Measurements from ENCODE around the gene DIS3L2.

The DIS3L2 gene

GRCh38 chr2:232042911-232043574, 81.5 kb downstream of the DIS3L2 start:
- in situ Hi-C loops (cut with HindIII; ENCODE audit: low sequenced_read_pairs), result no loop called here

DNA sequence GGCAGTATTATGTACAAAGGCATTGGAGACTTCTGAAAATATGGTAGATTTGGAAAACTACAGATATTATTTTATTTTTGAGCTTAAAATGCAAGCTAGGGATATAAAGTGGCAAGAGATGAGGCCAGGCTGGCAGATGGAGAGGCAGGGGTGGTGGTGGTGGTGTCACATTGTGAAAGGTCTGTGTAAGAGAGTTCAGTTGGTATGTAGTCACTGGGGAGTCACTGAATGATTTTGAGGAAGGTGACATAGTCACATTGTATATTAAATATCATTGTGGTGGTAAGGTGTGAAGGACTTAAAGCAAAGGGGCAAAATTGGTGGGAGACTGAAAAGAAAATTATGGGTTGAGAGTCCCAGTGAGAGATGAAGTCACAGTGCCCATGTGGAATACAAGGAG, 82.5 kb downstream of the DIS3L2 start:
- in situ Hi-C loops (cut with HindIII; ENCODE audit: low sequenced_read_pairs), result no loop called here

GRCh38 chr2:232049350-232049749, 87.8 kb downstream of the DIS3L2 start:
- in situ Hi-C loops (cut with HindIII; ENCODE audit: low sequenced_read_pairs), result no loop called here

- in situ Hi-C loops (cut with HindIII; ENCODE audit: low sequenced_read_pairs), result no loop called here
Observed at GRCh38 chr2:232052591-232052990, 91.1 kb downstream of the DIS3L2 start.

DNA sequence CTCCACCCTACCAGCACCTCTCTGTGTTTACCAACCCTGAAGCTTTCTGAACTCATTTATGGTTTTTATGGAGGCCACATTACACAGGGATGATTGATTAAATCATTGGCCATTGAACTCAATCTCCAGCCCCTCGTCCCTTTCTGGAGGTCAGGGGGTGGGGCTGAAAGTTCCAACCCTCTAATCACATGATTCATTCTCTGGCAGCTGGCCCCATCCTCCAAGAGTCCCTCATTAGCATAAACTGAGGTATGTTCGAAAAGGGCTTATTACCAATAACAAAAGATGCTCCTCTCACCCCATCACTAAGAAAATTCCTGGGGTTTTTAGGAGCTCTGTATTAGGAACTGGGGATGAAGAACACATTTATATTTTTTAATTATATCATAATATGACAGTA, 92.3 kb downstream of the DIS3L2 start:
- in situ Hi-C loops (cut with HindIII; ENCODE audit: low sequenced_read_pairs), result no loop called here

DNA sequence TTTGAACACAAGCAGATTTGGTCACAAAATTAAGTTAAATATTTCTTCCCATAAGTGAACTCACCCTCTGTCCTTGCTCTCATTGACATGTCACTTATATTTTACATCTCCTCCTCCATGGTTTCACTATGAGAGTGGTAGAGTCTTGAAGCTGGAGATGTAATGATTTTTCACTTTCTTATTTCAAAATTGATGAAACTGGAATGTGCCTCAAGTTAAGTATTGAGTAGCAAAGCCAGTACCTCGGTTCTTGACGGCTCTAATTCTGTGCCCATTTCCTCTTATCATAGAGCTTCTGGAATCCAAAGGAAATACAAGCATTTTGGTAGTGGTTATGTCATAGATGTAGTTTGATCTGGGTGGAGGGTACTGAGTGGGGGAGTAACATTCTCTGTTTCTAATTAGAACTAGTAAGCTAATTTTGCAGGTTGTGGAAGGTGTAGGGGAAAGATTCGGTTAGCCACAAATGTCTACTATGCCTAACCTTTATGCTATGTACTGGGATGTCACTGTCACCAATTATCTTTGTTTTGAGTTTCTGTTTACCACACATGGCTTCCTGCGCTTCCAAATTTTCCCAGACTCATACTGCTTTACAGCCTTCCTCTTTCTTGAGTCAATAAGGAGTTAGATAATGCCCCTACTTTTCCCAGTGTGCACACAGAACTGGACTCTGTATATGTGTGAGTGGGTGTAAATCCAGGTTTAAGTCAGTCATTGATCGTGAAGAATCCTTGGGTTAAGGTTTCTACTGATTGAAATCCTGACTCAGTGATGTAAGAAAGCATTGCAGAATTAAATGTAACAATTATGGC, 96.8 kb downstream of the DIS3L2 start:
- in situ Hi-C loops (cut with HindIII; ENCODE audit: low sequenced_read_pairs), result no loop called here

DNA sequence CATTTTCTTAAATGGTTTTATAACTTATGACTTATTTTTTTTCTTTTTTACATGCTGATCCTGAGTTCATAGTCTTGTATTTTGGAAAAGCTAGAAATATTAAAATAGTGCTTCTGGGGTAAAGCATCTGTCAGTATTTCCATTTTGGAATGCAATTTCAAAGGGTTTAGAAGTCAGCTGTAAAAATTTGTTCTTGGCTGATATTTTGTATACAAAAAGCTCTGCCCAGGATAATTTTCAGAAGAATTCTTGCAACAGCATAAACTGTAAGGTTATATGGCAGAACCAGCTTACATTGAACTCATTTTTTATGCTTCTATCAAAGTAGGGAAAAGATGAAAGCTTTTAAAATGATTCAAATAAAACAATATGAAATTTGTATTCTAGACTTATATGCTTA, 97.4 kb downstream of the DIS3L2 start:
- in situ Hi-C loops (cut with HindIII; ENCODE audit: low sequenced_read_pairs), result no loop called here

DNA sequence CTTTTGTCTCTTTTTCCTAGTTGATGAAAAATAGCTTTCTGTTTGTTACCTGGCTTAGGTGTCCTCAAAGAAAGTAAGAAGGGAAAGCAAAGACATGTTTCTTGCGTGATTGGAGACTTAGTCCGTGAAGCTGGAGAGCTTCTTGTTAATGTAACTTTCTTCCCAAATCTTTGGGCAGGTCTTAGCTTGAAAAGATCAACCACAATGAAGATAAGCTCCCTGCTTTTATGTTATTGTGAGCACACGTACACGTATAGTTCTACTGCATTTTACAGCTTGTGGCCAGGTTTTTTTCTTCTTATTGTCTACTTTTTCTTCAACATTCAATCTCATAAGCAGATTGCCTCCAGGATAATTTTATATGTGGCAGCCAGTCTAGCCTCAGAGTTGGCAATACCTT, 99.8 kb downstream of the DIS3L2 start:
- in situ Hi-C loops (cut with HindIII; ENCODE audit: low sequenced_read_pairs), result loop anchor here (10.0 kb wide), 1 partner anchor 76 kb away; no protein-coding TSS in a partner anchor

DNA sequence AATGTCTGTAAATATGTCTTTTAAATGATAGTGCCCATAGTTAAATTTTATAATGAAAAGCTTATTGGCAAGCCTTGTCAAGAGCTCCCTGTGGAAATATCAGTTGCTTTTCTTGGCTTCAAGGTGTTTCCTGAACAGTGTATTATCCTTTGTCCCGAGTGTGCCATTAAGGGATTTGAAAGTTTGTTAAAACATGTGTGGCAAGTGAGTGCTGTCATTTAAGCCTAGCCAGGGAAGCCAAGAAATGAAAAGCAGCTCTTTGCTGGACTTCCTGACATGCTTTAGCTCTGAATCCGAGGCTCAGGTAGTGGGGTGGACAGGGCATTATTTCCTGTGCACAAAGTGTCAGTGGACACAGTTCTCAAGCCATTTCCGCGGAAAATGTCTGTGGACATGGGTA, 111.5 kb downstream of the DIS3L2 start:
- in situ Hi-C loops (cut with HindIII; ENCODE audit: low sequenced_read_pairs), result no loop called here

DNA sequence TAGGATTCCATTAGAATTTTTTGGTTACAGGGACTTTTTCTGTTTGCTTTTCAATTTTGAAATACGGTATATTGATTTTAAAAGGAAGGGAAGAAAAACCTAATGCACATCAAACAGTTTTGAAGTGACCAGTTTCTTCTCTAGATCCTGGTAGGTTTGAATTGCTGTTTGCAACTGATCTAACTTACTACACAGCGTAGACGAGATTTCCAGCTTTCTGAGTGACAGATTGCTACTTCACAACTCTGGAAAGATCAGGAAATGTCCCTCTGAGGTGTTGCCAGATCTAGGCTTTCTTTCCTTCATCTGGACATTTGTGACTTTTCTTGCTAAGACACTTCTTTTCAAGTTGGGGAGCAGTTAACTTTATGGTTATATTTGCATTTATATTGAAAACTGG, 112.2 kb downstream of the DIS3L2 start:
- in situ Hi-C loops (cut with HindIII; ENCODE audit: low sequenced_read_pairs), result no loop called here

GRCh38 chr2:232075080-232075479, 113.6 kb downstream of the DIS3L2 start:
- in situ Hi-C loops (cut with HindIII; ENCODE audit: low sequenced_read_pairs), result no loop called here

DNA sequence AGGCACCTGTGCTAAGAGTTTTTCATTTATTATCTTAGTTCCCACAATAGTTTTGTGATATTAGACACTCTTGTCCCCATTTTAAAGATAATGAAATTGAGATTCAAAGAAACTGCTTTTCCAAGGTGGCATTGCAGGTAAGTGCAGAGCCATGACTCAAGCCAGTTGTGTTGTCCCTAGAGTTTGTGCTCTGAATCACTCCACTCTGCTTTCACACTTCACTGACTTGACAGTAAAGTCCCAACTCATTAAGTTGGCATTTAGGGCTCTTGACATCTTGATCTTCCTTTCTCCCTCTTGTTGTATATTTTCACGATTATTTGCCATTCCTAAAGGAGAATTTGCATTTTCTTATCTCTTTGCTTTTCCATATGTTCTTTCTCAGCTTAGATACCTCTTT, 114.3 kb downstream of the DIS3L2 start:
- in situ Hi-C loops (cut with HindIII; ENCODE audit: low sequenced_read_pairs), result no loop called here

GRCh38 chr2:232076272-232076671, 114.8 kb downstream of the DIS3L2 start:
- in situ Hi-C loops (cut with HindIII; ENCODE audit: low sequenced_read_pairs), result no loop called here

DNA sequence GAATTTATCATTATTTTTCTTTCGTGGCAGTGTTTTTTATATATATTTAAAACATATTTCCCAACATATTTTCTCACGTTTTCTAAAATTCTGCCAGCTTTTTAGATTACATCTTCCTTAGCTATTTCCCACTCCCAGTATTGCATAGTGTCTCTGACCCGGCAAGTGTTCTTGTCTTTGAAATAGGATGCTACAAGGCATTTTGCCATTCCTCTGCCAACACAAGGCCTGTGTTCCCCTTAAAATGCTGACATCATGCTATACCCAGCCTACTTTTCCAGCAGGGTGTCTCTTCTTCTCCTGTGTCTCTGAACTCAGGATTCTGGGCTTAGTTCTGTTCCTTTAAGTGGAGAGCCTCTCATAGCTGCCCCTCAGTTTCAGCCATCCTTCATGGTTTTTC, 115.2 kb downstream of the DIS3L2 start:
- in situ Hi-C loops (cut with HindIII; ENCODE audit: low sequenced_read_pairs), result no loop called here

DNA sequence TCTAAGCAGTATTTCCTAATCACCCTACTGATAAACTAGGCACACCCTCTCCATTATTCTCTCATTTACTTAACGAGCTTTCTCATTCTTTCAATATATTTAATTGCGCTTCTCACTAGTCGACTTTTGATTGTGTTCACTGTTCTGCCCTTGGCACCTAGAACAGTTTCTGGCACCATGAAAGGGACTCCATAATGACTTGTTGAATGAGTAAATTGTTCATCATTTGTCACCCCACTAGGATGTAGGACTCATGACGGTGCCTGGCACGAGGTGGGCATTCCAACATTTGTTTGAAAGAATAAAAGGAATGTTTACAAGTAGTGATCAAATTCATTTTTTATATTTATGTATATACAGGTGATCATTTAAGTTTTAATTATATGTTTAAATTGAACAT, 123.7 kb downstream of the DIS3L2 start:
- in situ Hi-C loops (cut with HindIII; ENCODE audit: low sequenced_read_pairs), result no loop called here

- in situ Hi-C loops (cut with HindIII; ENCODE audit: low sequenced_read_pairs), result no loop called here
Observed at GRCh38 chr2:232085826-232086425, 124.4 kb downstream of the DIS3L2 start.

GRCh38 chr2:232088771-232089170, 127.3 kb downstream of the DIS3L2 start:
- in situ Hi-C loops (cut with HindIII; ENCODE audit: low sequenced_read_pairs), result no loop called here

DNA sequence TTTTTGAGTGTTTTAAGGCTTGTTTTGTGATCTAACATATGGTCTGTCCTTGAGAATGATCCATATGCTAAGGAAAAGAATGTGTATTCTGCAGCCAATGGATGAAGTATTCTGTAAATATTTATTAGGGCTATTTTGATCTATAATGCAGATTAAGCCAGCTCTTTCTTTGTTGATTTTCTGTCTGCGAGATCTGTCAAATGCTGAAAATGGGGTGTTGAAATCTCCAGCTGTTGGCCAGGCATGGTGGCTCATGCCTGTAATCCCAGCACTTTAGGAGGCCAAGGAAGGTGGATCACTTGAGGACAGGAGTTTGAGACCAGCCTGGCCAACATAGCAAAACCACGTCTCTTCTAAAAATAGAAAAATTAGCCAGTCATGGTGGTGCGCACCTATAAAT, 132.7 kb downstream of the DIS3L2 start:
- in situ Hi-C loops (cut with HindIII; ENCODE audit: low sequenced_read_pairs), result no loop called here

DNA sequence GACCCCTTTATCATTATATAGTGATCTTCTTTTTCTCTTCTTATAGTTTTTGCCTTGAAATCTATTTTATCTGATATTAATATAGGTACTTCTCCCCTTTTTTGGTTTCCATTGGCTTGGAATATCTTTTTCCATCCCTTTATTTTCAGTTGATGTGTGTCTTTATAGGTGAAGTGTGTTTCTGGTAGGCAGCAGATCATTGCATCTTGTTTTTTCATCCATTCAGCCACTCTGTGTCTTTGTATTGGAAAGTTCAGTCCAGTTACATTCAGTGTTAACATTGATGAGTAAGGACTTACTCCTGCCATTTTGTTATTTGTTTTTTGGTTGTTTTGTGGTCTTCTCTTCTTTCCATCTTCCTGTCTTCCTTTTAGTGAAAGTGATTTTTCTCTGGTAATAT, 133.4 kb downstream of the DIS3L2 start:
- in situ Hi-C loops (cut with HindIII; ENCODE audit: low sequenced_read_pairs), result no loop called here

- in situ Hi-C loops (cut with HindIII; ENCODE audit: low sequenced_read_pairs), result no loop called here
Observed at GRCh38 chr2:232097260-232097659, 135.7 kb downstream of the DIS3L2 start.

DNA sequence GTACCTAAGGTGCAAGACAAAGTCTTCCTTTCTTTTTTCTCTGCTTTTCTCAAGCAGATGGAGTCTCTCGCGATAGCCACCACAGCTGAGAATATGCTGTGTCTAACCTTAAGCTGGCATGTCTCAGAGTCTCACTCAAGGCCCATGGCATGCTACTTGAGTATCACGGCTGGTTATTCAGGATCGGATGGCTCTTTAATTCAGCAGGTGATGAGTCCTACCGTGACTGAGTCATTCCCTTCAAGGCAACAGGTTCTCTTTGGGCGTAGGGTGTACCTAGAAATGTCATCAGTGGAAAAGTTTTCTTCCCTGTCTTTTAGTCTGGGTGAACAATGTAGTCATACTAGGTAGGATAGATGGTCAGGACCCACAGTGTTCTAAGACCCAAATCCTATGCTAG, 136.2 kb downstream of the DIS3L2 start:
- in situ Hi-C loops (cut with HindIII; ENCODE audit: low sequenced_read_pairs), result no loop called here

GRCh38 chr2:232102380-232102779, 140.9 kb downstream of the DIS3L2 start:
- in situ Hi-C loops (cut with HindIII; ENCODE audit: low sequenced_read_pairs), result no loop called here

Data from endothelial cell of hepatic sinusoid (primary cell).